Measurements from ENCODE around the gene TOPBP1.

GRCh38 chr3:133629146-133629545, 32.6 kb downstream of the TOPBP1 start:
- TF ChIP-seq, protein P1, sequence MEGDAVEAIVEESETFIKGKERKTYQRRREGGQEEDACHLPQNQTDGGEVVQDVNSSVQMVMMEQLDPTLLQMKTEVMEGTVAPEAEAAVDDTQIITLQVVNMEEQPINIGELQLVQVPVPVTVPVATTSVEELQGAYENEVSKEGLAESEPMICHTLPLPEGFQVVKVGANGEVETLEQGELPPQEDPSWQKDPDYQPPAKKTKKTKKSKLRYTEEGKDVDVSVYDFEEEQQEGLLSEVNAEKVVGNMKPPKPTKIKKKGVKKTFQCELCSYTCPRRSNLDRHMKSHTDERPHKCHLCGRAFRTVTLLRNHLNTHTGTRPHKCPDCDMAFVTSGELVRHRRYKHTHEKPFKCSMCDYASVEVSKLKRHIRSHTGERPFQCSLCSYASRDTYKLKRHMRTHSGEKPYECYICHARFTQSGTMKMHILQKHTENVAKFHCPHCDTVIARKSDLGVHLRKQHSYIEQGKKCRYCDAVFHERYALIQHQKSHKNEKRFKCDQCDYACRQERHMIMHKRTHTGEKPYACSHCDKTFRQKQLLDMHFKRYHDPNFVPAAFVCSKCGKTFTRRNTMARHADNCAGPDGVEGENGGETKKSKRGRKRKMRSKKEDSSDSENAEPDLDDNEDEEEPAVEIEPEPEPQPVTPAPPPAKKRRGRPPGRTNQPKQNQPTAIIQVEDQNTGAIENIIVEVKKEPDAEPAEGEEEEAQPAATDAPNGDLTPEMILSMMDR (IDR thresholded peaks at IDR 0.05): no peak
- TF ChIP-seq POLR2A (IDR thresholded peaks at IDR 0.05; ENCODE audit: low read depth): no peak
- no peak for TF ChIP-seq EP300 (IDR thresholded peaks at IDR 0.05)

All from esophagus muscularis mucosa (tissue), 4 donors.